Measurements from ENCODE around the gene NPB.

The NPB gene

GRCh38 chr17:81869221-81870130 lies 32.6 kb upstream of the NPB start:
- peak; percentile 79 for DNase-seq

GRCh38 chr17:81870131-81870980 lies 31.7 kb upstream of the NPB start:
- DNase-seq: peak; percentile 63

GRCh38 chr17:81870981-81871386 lies 31.1 kb upstream of the NPB start, which contains the start of gene ARHGDIA:
ARHGDIA (minus strand) TSS chr17:81871337; CDS start chr17:81869930, 1,407 bp downstream.
- no peak for DNase-seq

GRCh38 chr17:81871387-81872230 lies 30.4 kb upstream of the NPB start:
- DNase-seq: peak; percentile 96

- no peak for DNase-seq
These were observed 24.5 kb upstream of the NPB start for GRCh38 chr17:81877569-81877968.

GRCh38 chr17:81878294-81878693 lies 23.7 kb upstream of the NPB start:
- DNase-seq: no peak

GRCh38 chr17:81879121-81879520 lies 22.9 kb upstream of the NPB start:
- DNase-seq: no peak

- DNase-seq: no peak
These were observed 17.5 kb upstream of the NPB start for GRCh38 chr17:81884520-81884919.

GRCh38 chr17:81884968-81885367 lies 17.1 kb upstream of the NPB start:
- DNase-seq: no peak

GRCh38 chr17:81885454-81885853 lies 16.6 kb upstream of the NPB start:
- no peak for DNase-seq

- DNase-seq: no peak
These were observed 16.0 kb upstream of the NPB start for GRCh38 chr17:81885869-81886548.

GRCh38 chr17:81888105-81888987 lies 13.7 kb upstream of the NPB start:
- DNase-seq: no peak

- no peak for DNase-seq
These were observed 12.9 kb upstream of the NPB start for GRCh38 chr17:81888988-81889595.

GRCh38 chr17:81889602-81890001 lies 12.4 kb upstream of the NPB start:
- no peak for DNase-seq

- peak; percentile 30 for DNase-seq
These were observed 11.4 kb upstream of the NPB start for GRCh38 chr17:81890447-81891302.

GRCh38 chr17:81891303-81891552 lies 10.8 kb upstream of the NPB start:
- DNase-seq: no peak

- no peak for DNase-seq
These were observed 6.6 kb upstream of the NPB start for GRCh38 chr17:81895400-81895799.

GRCh38 chr17:81898029-81898866 lies 3.8 kb upstream of the NPB start:
- DNase-seq: peak; percentile 7

- DNase-seq: no peak
These were observed 3.2 kb upstream of the NPB start for GRCh38 chr17:81898885-81899284.
